HL-60 (cell line): ENCODE results near the gene VWA2.

Source experiments
- DNase-seq, 2 experiments: peaks; one replicate each; pipeline ENCODE4 v3.0.0-alpha.2; 2010 to 2020; ENCODE audit warnings: low read depth in 1 of 2, low spot score in 1 of 2
- H3K27ac ChIP-seq: fragments of 250-450 bp; sonication (Bioruptor Pico); replicated peaks from 2 replicates; pipeline ENCODE4 v1.5.1; 2020; ENCODE audit warnings: mild to moderate bottlenecking, moderate library complexity
- H3K27me3 ChIP-seq: fragments of 250-450 bp; sonication (Bioruptor Pico); 2 replicates; pipeline ENCODE4 v1.5.1; 2021; ENCODE audit warnings: mild to moderate bottlenecking, moderate library complexity; ENCODE audit not compliant: insufficient read depth, poor library complexity, severe bottlenecking
- H3K4me3 ChIP-seq: replicated peaks from 2 replicates; pipeline ENCODE4 v1.5.1; 2011; ENCODE audit warnings: mild to moderate bottlenecking, control low read depth, low read length; ENCODE audit not compliant: insufficient read depth
- CTCF ChIP-seq: IDR thresholded peaks from one replicate; pipeline ENCODE4 v1.5.1; 2011; ENCODE audit warnings: low read length, control low read depth, inconsistent platforms; ENCODE audit not compliant: insufficient read depth
- GABPA ChIP-seq: IDR thresholded peaks from 2 replicates; pipeline ENCODE4 v1.6.1; 2012; ENCODE audit warnings: low read depth
- POLR2AphosphoS5 ChIP-seq: IDR thresholded peaks from 2 replicates; pipeline ENCODE4 v1.6.1; 2012; ENCODE audit warnings: low read depth
- REST ChIP-seq: IDR thresholded peaks from 2 replicates; pipeline ENCODE4 v1.6.1; 2012; ENCODE audit warnings: low read depth; ENCODE audit not compliant: insufficient replicate concordance
- SPI1 ChIP-seq: IDR thresholded peaks from 2 replicates; pipeline ENCODE4 v1.6.1; 2012; ENCODE audit warnings: low read depth, mild to moderate bottlenecking, borderline replicate concordance

The VWA2 gene

GRCh38 chr10:114256822-114257221 lies 17.8 kb downstream of the VWA2 start:
- Histone ChIP-seq H3K27ac (no peak overlapping the region), H3K27me3 (no peaks in the 10 kb centered on the region), H3K4me3 (no peak overlapping the region)
- no peak for DNase-seq
- TF ChIP-seq CTCF (no peak), SPI1 (no peak), REST (no peak), POLR2AphosphoS5 (no peak), GABPA (no peak)

GRCh38 chr10:114257498-114257897 lies 18.4 kb downstream of the VWA2 start:
- H3K27me3 ChIP-seq, result no peaks in the 10 kb centered on the region
- no peak overlapping the region for H3K27ac ChIP-seq
- TF ChIP-seq CTCF (no peak), REST (no peak), POLR2AphosphoS5 (no peak), GABPA (no peak), SPI1 (no peak)
- DNase-seq, result no peak
- no peak overlapping the region for H3K4me3 ChIP-seq

GRCh38 chr10:114258274-114258840 lies 19.3 kb downstream of the VWA2 start:
- no peak overlapping the region for H3K4me3 ChIP-seq
- TF ChIP-seq POLR2AphosphoS5, result no peak
- no peak for TF ChIP-seq REST
- no peak for TF ChIP-seq CTCF
- no peak for TF ChIP-seq GABPA
- TF ChIP-seq SPI1, result no peak
- no peak for DNase-seq
- H3K27me3 ChIP-seq, result no peaks in the 10 kb centered on the region
- H3K27ac ChIP-seq, result no peak overlapping the region
